GM04503 (cell line): ENCODE measurements around the gene PCSK2.

Source experiments
- DNase-seq: peaks from one replicate; pipeline ENCODE4 v3.0.0-alpha.2; 2012; ENCODE audit warnings: low read depth

Gene PCSK2

DNA sequence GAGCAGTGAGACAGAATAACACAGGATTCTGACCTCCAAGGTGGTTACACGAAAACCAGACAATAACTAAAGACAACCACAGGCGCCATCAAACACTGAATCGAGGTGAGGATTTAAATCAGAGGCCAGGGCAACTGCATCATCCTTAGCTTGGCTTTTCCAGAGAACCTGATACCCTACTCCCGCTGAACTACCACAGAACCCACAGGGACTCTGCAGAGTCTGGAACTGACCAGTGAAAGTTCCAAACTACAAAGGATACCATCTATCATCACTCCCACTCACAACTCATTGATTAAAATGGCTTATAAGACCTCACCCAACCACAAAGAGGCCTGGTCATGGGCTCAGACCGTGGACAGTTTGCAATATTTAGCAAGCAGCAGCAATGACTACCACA, 219.3 kb downstream of the PCSK2 start:
- no peak for DNase-seq

DNA sequence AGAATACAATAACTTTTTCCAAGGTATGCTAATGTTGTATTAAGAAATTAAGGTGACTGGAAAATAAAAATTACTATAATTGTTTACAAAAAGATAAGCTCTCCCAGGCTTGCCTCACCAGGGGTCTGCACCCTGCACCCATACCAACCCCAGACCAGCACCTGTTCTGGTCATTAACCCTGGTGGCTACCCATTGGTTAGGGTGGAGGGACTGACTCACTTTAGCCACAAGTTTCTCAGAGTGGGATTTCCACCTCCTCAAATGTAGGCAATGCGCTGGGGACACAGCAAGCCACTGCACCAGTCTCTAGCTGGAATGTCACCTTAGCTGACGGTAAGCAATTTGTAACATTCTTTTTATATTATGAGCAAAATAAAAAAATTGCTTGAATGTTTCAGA, 221.2 kb downstream of the PCSK2 start:
- no peak for DNase-seq

DNA sequence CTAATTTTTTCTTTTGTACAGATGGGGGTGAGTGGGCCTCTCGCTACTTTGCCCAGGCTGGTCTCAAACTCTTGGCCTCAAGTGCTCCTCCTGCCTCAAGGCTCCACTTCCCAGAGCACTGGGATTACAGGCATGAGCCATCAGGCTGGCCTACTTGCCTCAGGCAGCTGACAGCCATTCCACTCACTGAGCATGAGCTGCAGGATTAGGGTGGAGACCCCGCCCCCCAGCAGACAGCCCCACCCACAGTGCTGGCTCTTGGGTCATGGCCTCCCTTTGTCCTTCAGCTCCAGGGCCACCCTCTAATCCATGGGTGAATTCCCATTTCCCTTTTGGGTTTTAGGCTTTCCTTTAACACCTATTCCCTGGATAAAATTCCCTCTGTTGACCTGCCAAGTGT, 222.2 kb downstream of the PCSK2 start:
- no peak for DNase-seq

DNA sequence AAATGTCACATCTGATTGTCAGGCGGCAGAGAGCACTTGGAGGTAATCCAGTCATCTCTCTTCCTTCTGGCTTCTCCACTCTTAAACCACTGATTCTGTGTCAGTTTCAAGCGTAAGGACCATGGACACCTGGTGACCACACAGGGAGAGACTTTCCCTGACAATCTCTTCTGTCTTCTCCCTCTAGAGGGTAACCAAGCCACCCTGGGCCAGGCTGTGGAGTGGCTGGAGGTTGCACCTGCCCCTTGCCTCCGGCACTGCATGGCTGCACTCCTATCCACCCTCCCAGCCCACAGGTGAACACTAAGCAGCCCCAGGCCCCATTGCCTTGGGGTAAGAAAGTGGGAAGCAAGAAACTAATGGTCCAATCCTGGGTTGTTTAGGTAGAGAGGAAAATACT, 225.6 kb downstream of the PCSK2 start:
- no peak for DNase-seq

DNA sequence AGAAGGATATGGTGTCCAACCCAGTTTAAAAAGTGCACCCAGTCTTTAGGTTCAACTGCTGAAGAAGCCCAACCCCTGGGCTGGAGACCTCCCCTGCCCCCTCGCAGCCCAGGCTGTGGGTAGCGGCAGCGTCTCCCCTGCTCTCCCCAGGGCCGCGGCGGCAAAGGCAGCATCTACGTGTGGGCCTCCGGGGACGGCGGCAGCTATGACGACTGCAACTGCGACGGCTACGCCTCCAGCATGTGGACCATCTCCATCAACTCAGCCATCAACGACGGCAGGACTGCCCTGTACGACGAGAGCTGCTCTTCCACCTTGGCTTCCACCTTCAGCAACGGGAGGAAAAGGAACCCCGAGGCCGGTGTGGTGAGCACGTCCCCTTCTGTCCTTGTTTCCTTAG, 226.8 kb downstream of the PCSK2 start:
- no peak for DNase-seq

DNA sequence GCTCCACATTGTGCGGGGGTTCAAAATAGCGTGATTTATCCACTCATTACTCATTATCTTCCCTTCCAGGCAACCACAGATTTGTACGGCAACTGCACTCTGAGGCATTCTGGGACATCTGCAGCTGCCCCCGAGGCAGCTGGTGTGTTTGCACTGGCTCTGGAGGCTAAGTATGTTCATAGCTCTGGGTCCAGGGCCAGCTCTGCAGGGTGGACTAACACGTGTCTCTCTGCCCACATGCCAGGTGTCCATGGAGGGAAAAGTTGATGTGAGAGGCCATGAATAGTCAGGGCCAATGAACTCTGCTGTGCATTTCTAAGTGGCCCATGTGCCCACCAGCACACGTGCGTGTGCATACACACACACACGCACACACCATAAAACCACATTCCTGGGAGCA, 229.4 kb downstream of the PCSK2 start:
- DNase-seq = no peak

DNA sequence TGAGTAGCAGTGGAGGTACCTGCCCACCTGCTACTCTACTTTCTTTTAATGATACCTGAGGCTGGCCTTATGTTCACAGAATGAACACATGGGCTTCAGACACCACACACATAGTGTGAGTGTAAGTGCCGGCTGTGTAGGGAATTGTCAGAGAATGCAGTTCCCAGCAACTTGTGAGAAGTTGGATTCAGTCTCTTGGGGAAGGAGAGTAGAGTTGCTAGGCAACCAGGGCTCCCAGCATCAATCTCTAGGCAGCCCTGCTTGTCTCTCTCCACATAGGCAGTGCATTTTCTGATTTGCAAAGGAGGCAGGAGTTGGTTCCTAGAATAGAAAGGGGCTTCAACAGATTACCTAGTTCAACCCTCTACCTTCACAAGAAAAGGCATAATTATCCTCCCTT, 230.2 kb downstream of the PCSK2 start:
- no peak for DNase-seq

DNA sequence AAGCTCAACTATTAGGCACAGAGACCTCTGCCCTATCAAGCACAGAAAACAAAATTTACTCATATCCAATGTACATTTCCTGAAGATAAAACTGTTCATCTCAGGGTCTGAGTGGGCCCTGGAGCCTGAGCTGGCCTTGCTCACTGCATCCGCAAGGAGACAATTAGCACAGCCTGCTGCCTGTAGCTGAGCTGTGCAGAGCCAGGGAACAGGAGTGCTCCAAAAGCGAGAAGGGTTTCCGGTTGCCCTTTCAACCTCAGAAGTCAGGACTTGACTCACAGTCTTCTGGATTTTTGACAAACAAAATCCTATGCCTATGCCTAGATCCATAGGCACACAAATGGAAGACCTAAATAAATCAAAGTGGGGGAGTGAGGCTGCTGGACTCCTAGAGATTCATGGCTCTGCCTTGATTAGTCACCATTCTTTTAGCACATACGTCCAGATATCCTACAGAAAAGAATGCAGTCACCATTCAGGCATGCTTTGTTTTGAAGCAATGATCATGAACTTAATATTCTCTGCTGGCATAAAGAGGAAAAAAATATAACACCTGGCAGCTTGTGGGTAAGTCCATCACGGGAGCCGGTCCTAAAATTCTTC, 230.8 kb downstream of the PCSK2 start:
- no peak for DNase-seq

DNA sequence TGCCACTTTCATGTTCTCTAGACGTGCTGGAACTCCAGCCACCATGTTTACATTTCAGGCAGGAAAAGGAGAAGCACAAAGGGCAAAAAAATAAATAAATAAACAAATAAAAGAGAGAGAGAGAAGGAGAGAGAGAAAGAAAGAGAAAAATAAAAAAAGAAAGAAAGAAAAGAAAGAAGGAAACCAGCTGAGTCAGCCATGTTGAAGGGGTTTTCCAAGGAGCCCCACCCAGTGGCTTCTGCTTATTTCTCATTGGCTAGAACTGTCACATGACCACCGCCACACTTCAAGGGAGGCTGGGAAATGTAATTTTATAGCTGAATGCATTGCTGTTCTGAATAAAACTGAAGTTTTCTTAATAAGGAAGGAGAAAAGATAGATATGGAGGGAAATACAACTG, 233.3 kb downstream of the PCSK2 start:
- DNase-seq = no peak

DNA sequence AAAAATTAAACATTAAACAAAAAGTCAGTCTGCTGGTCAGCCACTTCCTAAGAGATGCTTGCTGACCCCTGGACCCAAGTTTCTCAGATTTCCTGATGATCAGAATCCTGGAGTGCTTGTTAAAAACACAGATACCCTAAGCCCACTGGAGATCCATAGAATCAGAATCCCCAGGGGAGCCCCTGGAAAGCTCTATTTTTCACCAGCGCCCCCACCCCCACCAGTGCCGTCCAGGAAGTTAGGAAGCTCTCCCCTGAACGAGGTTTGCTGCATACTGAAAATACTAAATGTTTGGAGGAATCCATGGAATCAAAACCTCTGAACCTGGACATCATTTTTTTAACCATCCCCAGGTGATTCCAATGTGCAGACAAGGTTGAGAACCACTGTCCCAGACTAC, 235.1 kb downstream of the PCSK2 start:
- DNase-seq = no peak

DNA sequence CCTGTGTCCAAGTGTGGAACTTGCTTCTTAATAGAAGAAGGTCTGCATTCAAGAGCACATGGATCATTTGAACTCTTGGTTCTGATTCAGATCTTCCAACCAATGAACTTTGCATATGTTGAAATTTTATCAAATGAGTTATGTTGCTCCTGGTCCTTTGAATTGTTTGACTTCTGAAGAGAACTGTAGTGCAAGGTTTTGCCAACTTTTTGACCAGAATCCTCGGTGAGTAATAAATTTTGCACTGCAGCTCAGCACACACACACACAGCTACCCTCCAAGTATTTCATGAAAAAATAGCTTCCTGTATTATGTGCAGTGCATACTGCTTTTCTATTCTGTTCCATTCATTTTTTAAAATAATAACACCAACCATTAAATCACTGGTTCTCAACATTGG, 236.9 kb downstream of the PCSK2 start:
- peak; percentile 1 for DNase-seq

DNA sequence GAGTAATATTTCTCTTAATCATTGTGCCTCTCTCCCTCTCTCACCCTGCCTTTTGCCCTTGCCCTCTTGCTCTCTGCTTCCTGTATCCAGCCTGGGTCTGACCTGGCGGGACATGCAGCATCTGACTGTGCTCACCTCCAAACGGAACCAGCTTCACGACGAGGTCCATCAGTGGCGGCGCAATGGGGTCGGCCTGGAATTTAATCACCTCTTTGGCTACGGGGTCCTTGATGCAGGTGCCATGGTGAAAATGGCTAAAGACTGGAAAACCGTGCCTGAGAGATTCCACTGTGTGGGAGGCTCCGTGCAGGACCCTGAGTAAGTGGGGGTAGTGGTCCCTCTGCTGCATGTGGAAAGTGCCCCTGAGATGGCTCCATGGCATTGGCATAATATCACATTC, 238.4 kb downstream of the PCSK2 start:
- DNase-seq = no peak

DNA sequence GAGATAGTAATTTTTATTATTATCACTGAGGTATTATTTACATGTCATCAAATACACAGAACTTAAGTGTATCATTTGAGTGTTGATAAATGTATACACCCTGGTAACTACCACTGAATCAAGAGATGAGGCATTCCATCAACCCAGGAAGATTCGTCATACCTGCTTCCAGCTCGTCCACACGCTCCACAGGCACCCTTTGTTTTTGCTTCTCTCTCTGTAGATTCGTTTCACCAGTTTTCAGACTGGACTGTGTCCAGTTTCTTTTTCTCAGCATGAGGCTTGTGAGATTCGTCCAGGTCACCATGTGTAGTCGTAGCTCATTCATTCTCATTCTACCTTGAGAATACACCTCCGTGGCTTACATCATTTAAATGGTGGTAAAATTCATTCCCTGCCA, 239.8 kb downstream of the PCSK2 start:
- no peak for DNase-seq

DNA sequence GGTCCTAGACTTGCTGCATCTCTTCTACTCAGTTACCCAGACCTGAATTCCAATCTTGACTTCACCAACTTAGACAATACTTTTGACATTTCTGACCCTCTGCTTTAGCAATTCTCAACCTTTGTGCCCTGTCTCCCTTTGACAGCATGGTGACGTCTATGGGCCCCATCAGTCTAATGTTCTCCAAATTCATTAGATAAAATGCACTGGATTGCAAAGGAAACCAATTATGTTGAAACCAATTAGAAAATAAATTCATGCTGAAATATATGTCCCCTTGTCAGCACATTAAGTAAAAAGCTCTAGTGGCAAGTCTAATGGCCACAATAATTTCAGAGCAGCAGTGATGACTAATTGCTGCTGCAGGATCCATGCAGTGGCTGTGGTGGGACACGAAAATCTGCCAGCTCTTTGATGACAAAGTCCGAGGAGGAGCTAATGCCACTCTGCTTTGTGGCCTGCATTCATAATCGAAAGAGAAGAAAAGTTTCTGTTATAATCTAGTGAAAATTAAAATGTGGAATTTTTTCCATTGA, 240.3 kb downstream of the PCSK2 start:
- DNase-seq = no peak

DNA sequence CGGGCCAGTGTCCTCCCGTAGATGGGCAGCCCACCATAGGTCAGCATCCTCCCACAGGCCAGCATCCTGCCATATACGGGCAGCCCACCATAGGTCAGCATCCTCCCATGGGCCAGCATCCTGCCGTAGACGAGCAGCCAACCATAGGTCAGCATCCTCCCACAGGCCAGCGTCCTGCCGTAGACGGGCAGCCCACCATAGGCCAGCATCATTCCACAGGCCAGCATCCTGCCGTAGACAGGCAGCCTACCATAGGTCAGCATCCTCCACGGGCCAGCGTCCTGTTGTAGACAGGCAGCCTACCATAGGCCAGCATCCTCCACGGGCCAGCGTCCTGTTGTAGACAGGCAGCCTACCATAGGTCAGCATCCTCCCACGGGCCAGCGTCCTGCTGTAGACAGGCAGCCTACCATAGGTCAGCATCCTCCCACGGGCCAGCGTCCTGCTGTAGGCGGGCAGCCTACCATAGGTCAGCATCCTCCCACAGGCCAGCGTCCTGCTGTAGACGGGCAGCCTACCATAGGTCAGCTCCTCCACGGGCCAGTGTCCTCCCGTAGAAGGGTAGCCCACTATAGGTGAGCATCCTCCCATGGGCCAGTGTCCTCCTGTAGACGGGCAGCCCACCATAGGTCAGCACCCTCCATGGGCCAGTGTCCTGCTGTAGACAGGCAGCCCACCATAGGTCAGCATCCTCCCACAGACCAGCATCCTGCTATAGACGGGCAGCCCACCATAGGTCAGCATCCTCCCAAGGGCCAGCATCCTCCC, 241.4 kb downstream of the PCSK2 start:
- no peak for DNase-seq

DNA sequence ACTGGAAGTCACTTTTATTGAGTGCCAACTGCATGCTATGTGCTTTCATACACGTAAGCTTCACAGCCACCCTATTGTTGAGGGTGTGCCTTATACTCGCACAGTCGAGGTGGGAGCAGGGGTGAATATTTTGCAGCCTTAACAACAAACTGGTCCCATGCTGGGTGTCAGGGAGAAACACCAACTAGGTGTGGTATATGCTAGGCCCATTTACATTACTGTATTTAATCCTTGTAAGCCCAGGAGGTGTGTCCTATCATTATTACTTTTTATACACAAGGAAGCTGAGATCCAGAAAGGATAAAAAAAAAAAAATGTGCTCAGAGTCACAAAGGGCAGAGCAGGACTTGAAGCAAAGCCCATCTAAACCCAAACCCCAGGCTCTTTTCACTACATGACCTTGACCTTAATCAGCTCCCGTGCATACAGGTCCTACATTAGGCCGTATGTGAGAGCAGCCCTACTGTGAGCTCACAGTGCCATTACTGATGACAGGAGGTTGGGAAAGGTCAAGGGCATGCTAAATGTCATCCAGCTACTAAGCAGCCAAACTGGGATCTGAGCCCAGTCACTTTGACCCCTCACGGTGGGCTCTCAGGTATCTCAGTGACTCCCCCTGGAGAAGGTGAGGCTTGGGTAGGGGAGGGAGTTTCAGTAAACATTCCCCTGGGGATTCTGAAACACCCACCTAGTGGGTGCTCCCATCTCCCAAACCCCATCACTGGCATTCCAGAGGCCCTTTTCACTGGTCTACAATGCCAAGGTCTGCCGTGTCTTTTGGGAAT, 242.6 kb downstream of the PCSK2 start:
- DNase-seq = no peak

DNA sequence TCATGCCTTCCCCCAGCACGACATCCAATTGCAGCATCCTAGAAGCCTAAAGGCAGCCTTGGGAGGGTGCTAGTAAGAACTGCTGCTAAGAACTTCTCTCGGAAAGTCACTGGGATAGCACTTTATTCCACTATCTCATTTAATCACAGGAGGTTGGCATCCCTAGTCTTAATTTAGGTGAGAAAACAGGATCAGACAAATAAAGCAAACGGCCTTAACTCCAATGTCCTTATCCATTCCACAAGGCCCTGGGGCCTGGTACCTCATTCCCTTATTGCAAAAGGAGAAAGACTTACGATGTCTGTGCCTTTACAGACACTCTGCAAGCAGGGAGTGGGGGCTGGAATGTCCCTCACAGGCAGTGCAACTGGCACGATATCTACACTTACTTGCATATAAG, 243.7 kb downstream of the PCSK2 start:
- DNase-seq = no peak

DNA sequence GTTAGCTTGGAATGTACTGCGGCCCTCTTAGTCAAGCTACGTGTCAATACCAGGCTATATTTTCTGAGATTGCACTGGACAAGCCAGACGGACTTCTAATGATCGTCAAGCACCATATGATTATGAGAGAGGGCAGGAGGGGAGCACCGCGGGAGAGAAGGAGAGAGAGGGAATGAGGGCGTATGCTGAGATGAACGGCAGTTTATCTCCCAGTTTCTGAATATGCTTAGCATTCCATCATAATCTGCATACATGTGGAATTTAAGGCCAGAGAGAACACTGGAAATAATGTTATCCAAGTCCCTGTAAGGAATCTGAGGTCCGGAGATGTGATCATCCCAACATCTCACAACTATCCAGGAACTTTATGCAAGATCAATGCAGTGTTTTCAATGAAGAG, 244.1 kb downstream of the PCSK2 start:
- DNase-seq = no peak

DNA sequence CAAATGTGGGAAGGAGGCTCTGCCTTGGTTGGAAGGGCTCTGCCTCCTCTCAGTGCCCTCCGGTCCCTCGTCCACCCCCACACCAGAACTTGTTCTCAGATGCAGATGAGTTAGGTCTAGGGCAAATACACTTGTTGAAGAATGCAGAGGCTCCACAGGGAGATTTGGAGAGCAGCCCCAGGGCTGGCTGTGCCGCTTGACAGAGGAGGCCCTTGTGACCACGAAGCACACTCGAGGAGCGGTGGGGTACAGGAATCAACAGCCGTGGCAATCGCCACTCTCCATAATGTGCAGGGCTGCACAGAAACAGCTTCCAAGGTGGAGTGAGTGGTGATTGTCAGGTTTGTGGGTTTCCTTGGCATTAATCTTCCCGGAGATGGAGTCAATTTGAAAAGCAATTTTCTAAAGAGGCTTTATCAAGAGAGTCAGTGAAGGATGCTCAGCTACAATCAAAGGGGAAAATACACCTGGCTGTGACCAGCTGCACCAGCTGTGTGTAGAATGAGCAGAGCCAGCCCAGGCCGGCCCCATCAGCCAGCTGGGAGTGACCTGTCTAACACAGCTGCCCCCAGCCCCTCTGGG, 244.9 kb downstream of the PCSK2 start:
- no peak for DNase-seq

DNA sequence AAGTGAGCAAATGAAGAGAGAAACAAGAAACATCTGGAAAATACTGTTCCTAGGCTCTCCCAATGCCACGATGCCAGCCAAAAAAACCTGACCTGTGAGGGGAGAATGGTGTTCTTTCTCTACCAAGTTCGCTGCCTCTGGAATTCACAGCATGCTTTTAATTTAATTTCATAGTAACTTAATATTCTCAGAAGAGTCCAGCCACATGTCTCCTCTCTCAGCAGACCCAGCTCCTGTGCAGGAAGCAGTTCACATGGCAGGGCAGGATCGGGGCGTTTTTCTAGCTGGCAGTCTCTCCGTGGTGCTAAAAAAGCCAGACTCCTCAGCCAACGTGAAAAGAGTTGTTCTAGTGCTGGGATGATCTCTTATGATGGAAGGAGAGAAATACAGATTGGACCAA, 246.8 kb downstream of the PCSK2 start:
- no peak for DNase-seq

DNA sequence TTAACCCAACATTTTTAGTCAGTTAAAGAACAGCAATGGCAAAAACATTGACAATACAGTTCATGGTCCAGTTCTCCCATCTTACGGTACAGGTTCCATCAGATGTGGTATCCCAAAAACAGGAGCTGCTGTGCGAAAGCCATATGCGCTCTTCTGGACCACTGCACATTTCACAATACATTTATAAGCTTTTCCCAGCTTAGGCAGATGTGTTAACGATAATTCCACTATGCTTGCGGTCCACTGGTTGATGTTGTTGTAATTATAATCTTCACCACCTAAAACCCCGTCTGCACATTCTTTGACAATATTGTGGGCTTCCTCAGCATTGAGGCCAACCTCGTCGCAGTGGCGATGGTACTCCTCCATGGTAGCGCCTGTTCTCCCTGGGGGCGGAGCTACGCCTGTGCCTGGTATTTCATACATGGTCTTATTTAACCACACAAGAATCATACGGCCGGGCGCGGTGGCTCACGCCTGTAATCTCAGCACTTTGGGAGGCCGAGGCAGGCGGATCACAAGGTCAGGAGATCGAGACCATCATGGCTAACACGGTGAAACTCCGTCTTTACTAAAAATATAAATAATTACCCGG, 252.3 kb downstream of the PCSK2 start:
- no peak for DNase-seq

DNA sequence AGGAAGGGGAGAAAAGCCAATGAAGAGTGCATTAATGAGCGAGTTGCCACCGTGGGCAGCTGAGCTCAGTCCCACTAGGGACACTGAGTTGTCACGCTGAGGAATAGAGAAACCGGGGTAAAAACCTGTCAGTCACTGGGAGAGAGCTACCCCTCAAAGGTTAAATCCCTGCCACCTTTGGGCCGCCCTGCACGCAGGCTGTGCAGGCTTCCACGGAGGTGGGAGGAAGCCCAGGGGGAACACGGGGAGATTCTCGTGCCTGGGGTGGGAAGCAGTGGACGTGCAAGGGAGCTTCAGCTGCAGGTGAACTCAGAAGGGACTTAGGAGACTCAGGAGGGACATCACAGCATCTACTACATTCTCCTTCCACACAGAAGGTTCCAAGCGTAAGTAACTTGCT, 253.9 kb downstream of the PCSK2 start:
- DNase-seq = no peak
